Colon (tissue), 2 donors: ENCODE measurements around the gene MRM1.

ENCODE experiments used
- FAIRE-seq: peaks from 2 replicates; lab custom pipeline; 2012; peaks lifted over from hg19 to GRCh38; lab: Jason Lieb, UNC
- donor health status: control.
- donor health status: control.

The MRM1 gene

GRCh38 chr17:36601303-36602029 is at the start of gene MRM1:
MRM1 (plus strand) TSS chr17:36601583; CDS start chr17:36601811, 228 bp downstream.
- no peak for FAIRE-seq

- FAIRE-seq = no peak
Measured at GRCh38 chr17:36553459-36553858, 47.9 kb upstream of the MRM1 start.

GRCh38 chr17:36566081-36566480 is 35.3 kb upstream of the MRM1 start:
- FAIRE-seq = no peak

GRCh38 chr17:36575028-36575427 is 26.4 kb upstream of the MRM1 start:
- FAIRE-seq = no peak

- FAIRE-seq = no peak
Measured at GRCh38 chr17:36576793-36577192, 24.6 kb upstream of the MRM1 start.

- no peak for FAIRE-seq
Measured at GRCh38 chr17:36578671-36579070, 22.7 kb upstream of the MRM1 start.

- FAIRE-seq = no peak
Measured at GRCh38 chr17:36583787-36584186, 17.6 kb upstream of the MRM1 start.

- FAIRE-seq = no peak
Measured at GRCh38 chr17:36586138-36586537, 15.2 kb upstream of the MRM1 start.

GRCh38 chr17:36590082-36590481 is 11.3 kb upstream of the MRM1 start:
- FAIRE-seq = no peak

GRCh38 chr17:36591434-36592315 is 9.7 kb upstream of the MRM1 start, which contains the start of gene DHRS11:
DHRS11 (plus strand) TSS chr17:36591879; CDS start chr17:36592010, 131 bp downstream.
- no peak for FAIRE-seq

- FAIRE-seq = no peak
Measured at GRCh38 chr17:36592316-36592715, 9.1 kb upstream of the MRM1 start.

- no peak for FAIRE-seq
Measured at GRCh38 chr17:36592716-36593321, 8.6 kb upstream of the MRM1 start.

GRCh38 chr17:36593656-36594316 is 7.6 kb upstream of the MRM1 start:
- no peak for FAIRE-seq

- no peak for FAIRE-seq
Measured at GRCh38 chr17:36594626-36595401, 6.6 kb upstream of the MRM1 start.

- no peak for FAIRE-seq
Measured at GRCh38 chr17:36597226-36597625, 4.2 kb upstream of the MRM1 start.

GRCh38 chr17:36597866-36598777 is 3.3 kb upstream of the MRM1 start:
- FAIRE-seq = no peak

GRCh38 chr17:36598951-36599401 is 2.4 kb upstream of the MRM1 start:
- FAIRE-seq = no peak

- FAIRE-seq = no peak
Measured at GRCh38 chr17:36599546-36600250, 1.7 kb upstream of the MRM1 start.

GRCh38 chr17:36600465-36600864 is 918 bp upstream of the MRM1 start:
- FAIRE-seq = no peak

GRCh38 chr17:36600936-36601302 is 464 bp upstream of the MRM1 start:
- no peak for FAIRE-seq
